ENCODE measurements around the gene OGDHL.

Gene OGDHL

DNA sequence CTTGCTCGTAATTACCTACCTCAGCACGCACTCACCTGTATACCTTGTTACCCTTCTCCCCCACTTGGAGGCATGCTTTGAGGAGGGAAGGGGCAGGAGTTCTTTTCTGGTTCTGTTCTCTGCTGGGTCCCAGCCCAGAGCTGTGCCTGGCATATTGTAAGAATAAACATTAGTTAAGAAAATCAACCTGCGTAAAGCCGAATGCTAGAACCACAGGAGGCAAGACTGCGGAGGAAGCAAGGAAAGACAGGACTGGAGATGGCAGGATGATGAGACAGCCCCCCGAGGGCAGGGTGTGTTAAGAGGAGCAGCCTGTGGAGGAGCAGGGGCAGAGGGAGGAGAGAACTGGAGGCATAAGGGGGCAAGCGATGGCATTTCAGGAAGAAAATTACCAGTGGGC, 73.2 kb downstream of the OGDHL start:
- DNase-seq: no peak

DNA sequence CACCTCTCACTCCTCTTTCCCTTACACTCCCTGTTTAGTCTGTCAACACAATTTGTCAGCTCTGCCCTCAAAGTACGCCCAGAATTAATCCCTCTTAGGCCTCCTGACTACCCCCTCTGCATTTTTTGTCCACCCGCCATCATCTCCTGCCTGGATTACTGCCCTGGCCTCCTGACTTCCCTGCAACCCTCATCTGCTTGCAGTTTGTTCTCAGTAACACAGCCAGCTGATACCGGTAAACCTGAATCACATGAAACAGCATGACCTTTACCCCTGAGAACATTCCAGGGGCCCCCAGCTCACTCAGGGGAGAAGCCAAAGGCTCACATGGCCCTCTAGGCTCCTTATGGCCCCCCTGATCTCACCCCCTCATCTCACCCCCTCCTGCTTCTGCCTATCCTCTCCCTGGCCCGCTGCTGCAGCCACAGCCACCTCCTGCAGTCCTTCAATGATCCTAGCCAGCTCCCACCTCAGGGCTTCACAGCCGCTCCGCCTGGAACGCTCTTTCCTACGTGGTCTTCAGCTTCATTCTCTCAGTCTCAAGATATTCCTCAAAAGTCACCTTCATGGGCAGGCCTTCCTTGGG, 73.8 kb downstream of the OGDHL start:
- DNase-seq: no peak

DNA sequence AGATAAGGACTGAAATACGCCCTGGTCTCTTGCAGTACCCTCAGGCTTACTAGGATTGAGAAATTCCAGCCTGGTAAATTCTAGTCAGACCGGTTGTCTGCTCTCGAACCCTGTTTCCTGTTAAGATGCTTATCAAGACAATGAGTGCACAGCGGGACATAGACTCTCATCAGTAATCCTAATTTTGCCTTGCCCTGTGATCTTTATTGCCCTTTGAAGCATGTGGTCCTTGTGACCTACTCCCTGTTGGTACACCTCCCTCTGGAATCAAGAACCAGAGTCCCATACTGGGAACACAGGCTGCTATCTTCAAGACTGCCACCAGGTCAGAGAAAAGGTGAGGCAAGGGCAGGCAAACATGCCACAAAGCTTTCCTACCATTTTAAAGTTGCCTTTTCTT, 75.5 kb downstream of the OGDHL start:
- DNase-seq: no peak
